Tibial nerve (tissue), 4 donors: Measurements from ENCODE around the gene ETV6.

Experiments used
- EP300 ChIP-seq, 2 donors: sonication (generic); formaldehyde crosslinking; IDR thresholded peaks; one replicate each; pipeline ENCODE4 v1.6.1; 2017; ENCODE audit warnings: antibody characterized with exemption in 2 of 2, mild to moderate bottlenecking in 1 of 2
- POLR2A ChIP-seq, 2 donors: fragments of 450-650 bp; IDR thresholded peaks; one replicate each; pipeline ENCODE4 v1.6.1; 2017; ENCODE audit warnings: antibody characterized with exemption in 2 of 2, mild to moderate bottlenecking in 2 of 2, moderate library complexity in 2 of 2
- TF ChIP-seq, protein P1 (sequence below), 5 experiments: fragments of 200-600 bp in 3 of 5; fragments of 450-650 bp in 2 of 5; sonication (generic) in 3 of 5; IDR thresholded peaks; one replicate each; pipeline ENCODE4 v1.5.1; 2016 to 2019; ENCODE audit warnings: antibody characterized with exemption in 5 of 5, mild to moderate bottlenecking in 3 of 5, moderate library complexity in 2 of 5

DNA sequence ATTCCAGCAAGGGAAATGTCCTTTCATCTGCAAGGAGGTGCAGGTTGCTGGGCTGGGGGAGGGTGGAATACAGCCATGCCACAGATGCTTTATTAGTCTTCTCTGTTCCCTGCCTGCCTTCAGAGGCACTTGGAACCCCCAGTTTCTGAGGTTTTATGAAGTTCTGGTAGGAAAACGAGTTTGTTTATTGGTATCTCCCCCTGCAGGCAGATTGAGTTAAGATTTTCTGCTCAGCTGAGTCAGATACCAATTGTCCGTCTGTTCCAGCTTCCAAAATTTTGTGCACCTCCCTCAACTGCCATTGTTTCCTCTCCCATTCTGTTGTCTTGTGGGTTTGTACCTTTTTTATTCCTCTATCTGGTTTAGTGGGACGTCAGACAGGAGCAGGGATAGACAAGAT is 155.6 kb downstream of the ETV6 start:
- TF ChIP-seq, protein P1, sequence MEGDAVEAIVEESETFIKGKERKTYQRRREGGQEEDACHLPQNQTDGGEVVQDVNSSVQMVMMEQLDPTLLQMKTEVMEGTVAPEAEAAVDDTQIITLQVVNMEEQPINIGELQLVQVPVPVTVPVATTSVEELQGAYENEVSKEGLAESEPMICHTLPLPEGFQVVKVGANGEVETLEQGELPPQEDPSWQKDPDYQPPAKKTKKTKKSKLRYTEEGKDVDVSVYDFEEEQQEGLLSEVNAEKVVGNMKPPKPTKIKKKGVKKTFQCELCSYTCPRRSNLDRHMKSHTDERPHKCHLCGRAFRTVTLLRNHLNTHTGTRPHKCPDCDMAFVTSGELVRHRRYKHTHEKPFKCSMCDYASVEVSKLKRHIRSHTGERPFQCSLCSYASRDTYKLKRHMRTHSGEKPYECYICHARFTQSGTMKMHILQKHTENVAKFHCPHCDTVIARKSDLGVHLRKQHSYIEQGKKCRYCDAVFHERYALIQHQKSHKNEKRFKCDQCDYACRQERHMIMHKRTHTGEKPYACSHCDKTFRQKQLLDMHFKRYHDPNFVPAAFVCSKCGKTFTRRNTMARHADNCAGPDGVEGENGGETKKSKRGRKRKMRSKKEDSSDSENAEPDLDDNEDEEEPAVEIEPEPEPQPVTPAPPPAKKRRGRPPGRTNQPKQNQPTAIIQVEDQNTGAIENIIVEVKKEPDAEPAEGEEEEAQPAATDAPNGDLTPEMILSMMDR (IDR thresholded peaks at IDR 0.05) = no peak
- TF ChIP-seq POLR2A (IDR thresholded peaks at IDR 0.05) (no peak), EP300 (IDR thresholded peaks at IDR 0.05) (no peak)
